H1 (cell line): Measurements from ENCODE around the gene PUSL1. TPM values are rescaled to one million over a fixed set of nuclear protein-coding genes. Genes with fewer than 3 reads are reported as not detected.

ENCODE experiments used
- CTCF ChIA-PET: fragments of 300-600 bp; sonication (Branson Sonifier 250); formaldehyde crosslinking; loops from one replicate; lab custom pipeline; 2021; ENCODE audit not compliant: partially characterized antibody; lab: Charles Lee
- POLR2A ChIA-PET: fragments of 300-600 bp; sonication (Branson Sonifier 250); formaldehyde crosslinking; loops from one replicate; lab custom pipeline; 2021; ENCODE audit warnings: inconsistent platforms; ENCODE audit not compliant: partially characterized antibody; lab: Charles Lee
- DNase-seq, 2 experiments: peaks; one replicate each; pipeline versions ENCODE4 v3.0.0 to v3.0.0-alpha.2; 2010 to 2022; ENCODE audit warnings: low spot score in 2 of 2, low read depth in 1 of 2, mixed read lengths in 1 of 2
- FAIRE-seq: peaks from 2 replicates; lab custom pipeline; 2011; peaks lifted over from hg19 to GRCh38; lab: Jason Lieb, UNC
- H2AFZ ChIP-seq: 2 replicates; pipeline ENCODE4 v1.8.1; 2012; ENCODE audit warnings: low read length, inconsistent platforms
- H2AK5ac ChIP-seq: 2 replicates; pipeline ENCODE4 v1.6.1; 2013; ENCODE audit warnings: low read depth, low read length
- H2BK120ac ChIP-seq: replicated peaks from 2 replicates; pipeline ENCODE3; 2013; ENCODE audit warnings: low read depth, low read length, inconsistent platforms
- H2BK12ac ChIP-seq: 2 replicates; pipeline ENCODE4 v1.6.1; 2013; ENCODE audit warnings: low read depth, low read length
- H2BK15ac ChIP-seq: 2 replicates; pipeline ENCODE4 v1.6.1; 2013; ENCODE audit warnings: low read length
- H2BK20ac ChIP-seq: 2 replicates; pipeline ENCODE4 v1.6.1; 2013; ENCODE audit warnings: low read length
- H2BK5ac ChIP-seq: 2 replicates; pipeline ENCODE4 v1.6.1; 2013; ENCODE audit warnings: low read depth, low read length
- H3K14ac ChIP-seq: 2 replicates; pipeline ENCODE4 v1.6.1; 2013; ENCODE audit warnings: inconsistent platforms; ENCODE audit not compliant: insufficient read length
- H3K18ac ChIP-seq: 2 replicates; pipeline ENCODE4 v1.6.1; 2013; ENCODE audit warnings: low read length; ENCODE audit errors: extremely low read depth
- H3K23ac ChIP-seq: 2 replicates; pipeline ENCODE4 v1.6.1; 2013; ENCODE audit warnings: inconsistent platforms; ENCODE audit not compliant: insufficient read length
- H3K23me2 ChIP-seq: 2 replicates; pipeline ENCODE4 v1.6.1; 2013; ENCODE audit warnings: low read depth, low read length
- H3K27ac ChIP-seq: 2 replicates; pipeline ENCODE4 v1.6.1; 2011; ENCODE audit warnings: low read depth, low read length, inconsistent platforms
- H3K27me3 ChIP-seq, 4 experiments: replicated peaks in 1 of 4; 1 replicate in 1 of 4; 2 replicates in 3 of 4; pipeline versions ENCODE4 v1.6.1 to v1.8.1; 2011 to 2013; ENCODE audit warnings: low read length in 3 of 4, mild to moderate bottlenecking in 3 of 4, inconsistent platforms in 2 of 4, mixed read lengths in 2 of 4, moderate library complexity in 1 of 4; ENCODE audit not compliant: control insufficient read depth in 3 of 4, insufficient read depth in 3 of 4; ENCODE audit errors: extremely low read depth in 1 of 4
- H3K36me3 ChIP-seq, 4 experiments: 2 replicates each; pipeline versions ENCODE4 v1.6.1 to v1.8.1; 2011 to 2013; ENCODE audit warnings: mild to moderate bottlenecking in 4 of 4, low read length in 3 of 4, moderate library complexity in 2 of 4, control low read depth in 1 of 4, inconsistent platforms in 1 of 4; ENCODE audit not compliant: insufficient read depth in 4 of 4, control insufficient read depth in 2 of 4
- H3K4ac ChIP-seq: replicated peaks from 2 replicates; pipeline ENCODE3; 2013; ENCODE audit warnings: low read length, low read depth, mixed read lengths, inconsistent platforms; ENCODE audit not compliant: insufficient read length
- H3K4me1 ChIP-seq, 4 experiments: replicated peaks in 1 of 4; 1 replicate in 1 of 4; 2 replicates in 3 of 4; pipeline versions ENCODE4 v1.6.1 to v1.8.1; 2011 to 2013; ENCODE audit warnings: low read length in 3 of 4, inconsistent platforms in 2 of 4, mixed read lengths in 1 of 4; ENCODE audit not compliant: insufficient read depth in 4 of 4, control insufficient read depth in 3 of 4
- H3K4me2 ChIP-seq, 2 experiments: 2 replicates each; pipeline versions ENCODE4 v1.6.1 to v1.8.1; 2011 to 2013; ENCODE audit warnings: low read depth in 2 of 2, low read length in 2 of 2, control low read depth in 1 of 2, inconsistent platforms in 1 of 2, mild to moderate bottlenecking in 1 of 2; ENCODE audit not compliant: insufficient read depth in 1 of 2
- H3K4me3 ChIP-seq, 4 experiments: fragments of 200-600, 300-600 bp in 1 of 4; sonication (generic), shearing (Covaris generic), sonication (Bioruptor Twin) in 1 of 4; 2 replicates each; pipeline versions ENCODE4 v1.5.1 to v1.8.1; 2011 to 2016; ENCODE audit warnings: low read length in 4 of 4, low read depth in 3 of 4, control low read depth in 2 of 4, inconsistent platforms in 2 of 4, mild to moderate bottlenecking in 2 of 4, mixed read lengths in 1 of 4, moderate library complexity in 1 of 4; ENCODE audit not compliant: insufficient read depth in 2 of 4; ENCODE audit errors: extremely low read depth in 1 of 4
- H3K56ac ChIP-seq: replicated peaks from 2 replicates; pipeline ENCODE3; 2013; ENCODE audit warnings: low read depth, mild to moderate bottlenecking, mixed read lengths, low read length, inconsistent platforms; ENCODE audit not compliant: insufficient read length
- H3K79me1 ChIP-seq: 2 replicates; pipeline ENCODE4 v1.6.1; 2013; ENCODE audit warnings: low read depth, low read length, control low read depth
- H3K79me2 ChIP-seq, 2 experiments: 2 replicates each; pipeline versions ENCODE4 v1.6.1 to v1.8.1; 2012 to 2013; ENCODE audit warnings: low read length in 2 of 2, mild to moderate bottlenecking in 2 of 2, inconsistent platforms in 1 of 2; ENCODE audit not compliant: insufficient read depth in 2 of 2, control insufficient read depth in 1 of 2
- H3K9ac ChIP-seq, 4 experiments: replicated peaks in 1 of 4; 1 replicate in 1 of 4; 2 replicates in 3 of 4; pipeline versions ENCODE4 v1.6.1 to v1.8.1; 2011 to 2013; ENCODE audit warnings: low read depth in 3 of 4, low read length in 3 of 4, control low read depth in 2 of 4, mild to moderate bottlenecking in 2 of 4, moderate library complexity in 2 of 4, inconsistent platforms in 1 of 4; ENCODE audit errors: extremely low read depth in 1 of 4
- H3K9me3 ChIP-seq, 2 experiments: 2 replicates each; pipeline versions ENCODE4 v1.6.1 to v1.8.1; 2012 to 2013; ENCODE audit warnings: mild to moderate bottlenecking in 2 of 2, moderate library complexity in 2 of 2, control low read depth in 1 of 2, inconsistent platforms in 1 of 2, low read depth in 1 of 2, low read length in 1 of 2, mixed read lengths in 1 of 2; ENCODE audit not compliant: insufficient read depth in 2 of 2
- H4K20me1 ChIP-seq, 2 experiments: replicated peaks in 1 of 2; 2 replicates each; pipeline versions ENCODE3 to v1.8.1; 2011 to 2013; ENCODE audit warnings: inconsistent platforms in 2 of 2, low read length in 2 of 2, mild to moderate bottlenecking in 1 of 2; ENCODE audit not compliant: insufficient read depth in 2 of 2, control insufficient read depth in 1 of 2
- H4K5ac ChIP-seq: 2 replicates; pipeline ENCODE4 v1.6.1; 2013; ENCODE audit warnings: low read length, low read depth, mixed read lengths, inconsistent platforms; ENCODE audit not compliant: insufficient read length
- H4K8ac ChIP-seq: 2 replicates; pipeline ENCODE4 v1.8.0; 2013; ENCODE audit warnings: mild to moderate bottlenecking, moderate library complexity, low read length, inconsistent platforms; ENCODE audit not compliant: insufficient read depth; ENCODE audit errors: extremely low read depth
- H4K91ac ChIP-seq: replicated peaks from 2 replicates; pipeline ENCODE3; 2013; ENCODE audit warnings: low read length, mixed read lengths, inconsistent platforms; ENCODE audit not compliant: insufficient read length
- CBX8 ChIP-seq: fragments of 300-800, 300-1000 bp; sonication (generic); IDR thresholded peaks from 2 replicates; pipeline ENCODE4 v1.7.1; 2016; ENCODE audit warnings: low read depth, low read length, borderline replicate concordance
- CEBPB ChIP-seq: IDR thresholded peaks from 2 replicates; pipeline ENCODE4 v1.6.1; 2012; ENCODE audit warnings: low read depth, low read length
- CHD2 ChIP-seq: IDR thresholded peaks from 2 replicates; pipeline ENCODE4 v1.6.1; 2012; ENCODE audit warnings: low read length, improper control_type of control experiment
- CREB1 ChIP-seq: IDR thresholded peaks from 2 replicates; pipeline ENCODE4 v1.6.1; 2012; ENCODE audit warnings: inconsistent platforms
- EGR1 ChIP-seq: IDR thresholded peaks from 2 replicates; pipeline ENCODE4 v1.6.1; 2011; ENCODE audit warnings: low read depth, low read length, borderline replicate concordance
- EZH2 ChIP-seq: fragments of 200-600 bp; sonication (generic); IDR thresholded peaks from 2 replicates; pipeline ENCODE4 v1.7.1; 2012; ENCODE audit warnings: low read depth, mild to moderate bottlenecking, moderate library complexity, low read length, inconsistent platforms; ENCODE audit not compliant: severe bottlenecking
- GTF2F1 ChIP-seq: IDR thresholded peaks from 2 replicates; pipeline ENCODE4 v1.6.1; 2012; ENCODE audit warnings: low read depth, low read length, improper control_type of control experiment, borderline replicate concordance
- KDM5A ChIP-seq: fragments of 200-600 bp; IDR thresholded peaks from 2 replicates; pipeline ENCODE4 v1.7.1; 2012; ENCODE audit warnings: mild to moderate bottlenecking, low read length, inconsistent platforms, mixed read lengths
- POLR2A ChIP-seq, 2 experiments: IDR thresholded peaks; 1 replicate in 1 of 2; 2 replicates in 1 of 2; pipeline ENCODE4 v1.6.1; 2011; ENCODE audit warnings: low read depth in 2 of 2, low read length in 2 of 2, mild to moderate bottlenecking in 2 of 2; ENCODE audit errors: control extremely low read depth in 1 of 2
- RFX5 ChIP-seq: IDR thresholded peaks from 2 replicates; pipeline ENCODE4 v1.6.1; 2011; ENCODE audit warnings: low read depth, low read length, improper control_type of control experiment, borderline replicate concordance
- SUZ12 ChIP-seq: fragments of 200-600 bp; sonication (generic); IDR thresholded peaks from 2 replicates; pipeline ENCODE4 v1.6.1; 2012; ENCODE audit warnings: mild to moderate bottlenecking, inconsistent platforms, low read length, moderate library complexity, mixed read lengths
- TEAD4 ChIP-seq: IDR thresholded peaks from 2 replicates; pipeline ENCODE4 v1.6.1; 2012; ENCODE audit warnings: low read depth, low read length, inconsistent platforms, mixed read lengths
- WGBS, 2 experiments: shearing (Covaris generic) in 1 of 2; methylation state at CpG; one replicate each; pipeline versions ENCODE4 v1.1.6 to v1.1.7; 2013 to 2015; ENCODE audit warnings: low lambda C conversion rate in 2 of 2, mixed read lengths in 2 of 2, inconsistent platforms in 1 of 2, low coverage in 1 of 2, missing lambda C conversion rate in 1 of 2; ENCODE audit not compliant: insufficient replicate concordance in 2 of 2, insufficient coverage in 1 of 2, insufficient read length in 1 of 2; ENCODE audit errors: extremely low coverage in 1 of 2, missing lambda C conversion rate in 1 of 2; 5-methylcytosine and 5-hydroxymethylcytosine counted together
- polyA plus RNA-seq, 7 experiments: library from polyadenylated mRNA; depleted of rRNA in 3 of 7; stranded (reverse) in 5 of 7; unstranded in 2 of 7; fragments of >200 nt in 5 of 7; fragments of 200-250 nt in 2 of 7; gene quantifications; 1 replicate in 5 of 7; 2 replicates in 1 of 7; 4 replicates in 1 of 7; pipeline versions ENCODE4 v1.2.1 to v1.2.3, GENCODE V29; 2011 to 2013; ENCODE audit warnings: missing spikeins in 2 of 7, mixed read lengths in 2 of 7
- total RNA-seq: library from RNA; stranded (reverse); fragmentation: NEBNext Ultra II Directional; extraction: Animal tissue kit (Norgen Biotek cat#: 25700); gene quantifications from 2 replicates; pipeline ENCODE4 v1.2.1, GENCODE V29; 2021
- TF ChIP-seq, protein P1 (sequence below): IDR thresholded peaks from 2 replicates; pipeline ENCODE4 v1.6.1; 2012; ENCODE audit warnings: inconsistent platforms

PUSL1 gene
- total and polyA plus RNA-seq, 2 of the 8 experiments (the other 6 are each of a cell fraction or from before 2014, with no cell fraction given) = 38.8 to 87.4 TPM

DNA sequence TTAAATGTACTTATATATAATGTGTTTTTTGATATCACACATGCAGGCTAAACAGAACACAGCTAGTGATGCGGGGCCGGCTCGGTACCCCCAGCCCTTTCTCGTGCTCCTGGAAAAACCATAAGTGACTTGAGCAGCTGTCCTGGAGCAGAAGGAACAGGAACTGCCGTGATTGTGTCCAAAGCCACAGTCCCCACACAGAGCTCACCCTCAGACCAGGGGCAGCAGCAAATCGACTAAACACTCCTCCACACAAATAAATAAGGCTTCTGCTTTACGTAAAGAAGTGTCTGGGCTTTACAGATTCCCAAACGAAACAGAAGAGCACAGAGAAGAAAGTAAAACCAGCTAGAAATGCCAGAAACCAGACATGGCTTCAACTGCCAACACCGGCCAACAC lies 44.4 kb upstream of the PUSL1 start:
- WGBS, 2 experiments = 92% methylated on average over 9 of the region's 9 CpGs; no CpG with 5 or more reads in 1 of the 2 experiments
- H2BK15ac ChIP-seq = no peak overlapping the region
- H4K91ac ChIP-seq = no peak overlapping the region
- FAIRE-seq (no peak), DNase-seq (no peak)
- H3K4me3 ChIP-seq = no peak overlapping the region
- H2BK120ac ChIP-seq = no peak overlapping the region
- H3K4ac ChIP-seq = no peak overlapping the region
- H3K4me1 ChIP-seq = peaks cover 0 to 2% (median under 1%) of the 10 kb centered on the region in 4 experiments; a peak in 1 of 7 replicates
- peaks cover 12 to 38% of the 10 kb centered on the region in 2 experiments for H4K20me1 ChIP-seq
- ChIA-PET POLR2A (interaction anchor here (1.5 kb wide), 1 partner anchor 74 kb away, joined by 3 read pairs; no protein-coding TSS in a partner anchor), CTCF (interaction anchor here (0.6 to 2.7 kb wide), 13 partner anchors 9 to 401 kb away, joined by 3 to 11 read pairs (median 3); no protein-coding TSS in a partner anchor)
- H3K56ac ChIP-seq = no peak overlapping the region
- peaks cover 0 to 15% of the 10 kb centered on the region in 2 experiments; a peak in 2 of 4 replicates for H3K79me2 ChIP-seq
- H3K23ac ChIP-seq = no peak overlapping the region
- H3K18ac ChIP-seq = no peak overlapping the region
- H2AK5ac ChIP-seq = no peak overlapping the region
- no peak overlapping the region for H3K27ac ChIP-seq
- H3K14ac ChIP-seq = no peak overlapping the region
- no peaks in the 10 kb centered on the region for H3K27me3 ChIP-seq
- no peak overlapping the region for H2BK20ac ChIP-seq
- H3K36me3 ChIP-seq = peaks cover 16 to 37% (median 23%) of the 10 kb centered on the region in 4 experiments
- H3K9ac ChIP-seq = no peak overlapping the region
- H3K23me2 ChIP-seq = no peaks in the 10 kb centered on the region
- H2BK12ac ChIP-seq = no peak overlapping the region
- no peak overlapping the region for H4K5ac ChIP-seq
- no peak overlapping the region for H3K4me2 ChIP-seq
- H4K8ac ChIP-seq = no peak overlapping the region
- TF ChIP-seq RFX5 (no peak), TEAD4 (no peak), CEBPB (no peak), CHD2 (no peak), CREB1 (no peak), GTF2F1 (no peak), EGR1 (no peak), SUZ12 (no peak), KDM5A (no peak), POLR2A (IDR thresholded peaks at IDR 0.05; ENCODE audit: control extremely low read depth in 1 of 2, low read depth in 2 of 2, low read length in 2 of 2) (no peak), CBX8 (no peak), EZH2 (no peak)
- TF ChIP-seq, protein P1, sequence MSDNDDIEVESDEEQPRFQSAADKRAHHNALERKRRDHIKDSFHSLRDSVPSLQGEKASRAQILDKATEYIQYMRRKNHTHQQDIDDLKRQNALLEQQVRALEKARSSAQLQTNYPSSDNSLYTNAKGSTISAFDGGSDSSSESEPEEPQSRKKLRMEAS = no peak
- TF ChIP-seq, all 59 proteins: peak for 0
- Histone ChIP-seq H3K9me3 (no peaks in the 10 kb centered on the region), H2BK5ac (no peak overlapping the region), H2AFZ (no peak overlapping the region), H3K79me1 (peaks cover 20% of the 10 kb centered on the region)
